Chondrocyte (in vitro differentiated cells): ENCODE results near the gene KCNQ2. TPM values are rescaled to one million over a fixed set of nuclear protein-coding genes. Genes with fewer than 3 reads are reported as not detected.

Source experiments
- DNase-seq: peaks from one replicate; pipeline ENCODE4 v3.0.0; 2021; ENCODE audit warnings: mixed read lengths, low spot score
- H3K27ac Mint-ChIP-seq: one replicate; pipeline ENCODE4 v1.8.0; 2021; ENCODE audit warnings: mild to moderate bottlenecking, moderate library complexity, mixed read lengths; ENCODE audit not compliant: unreplicated experiment
- H3K27me3 Mint-ChIP-seq: 2 replicates; pipeline ENCODE4 v1.8.0; 2021; ENCODE audit warnings: low read depth, mixed read lengths
- H3K36me3 Mint-ChIP-seq: 2 replicates; pipeline ENCODE4 v1.8.0; 2021; ENCODE audit warnings: low read depth, mixed read lengths
- H3K4me1 Mint-ChIP-seq: 2 replicates; pipeline ENCODE4 v1.8.0; 2021; ENCODE audit warnings: low read depth, mild to moderate bottlenecking, mixed read lengths
- H3K4me3 Mint-ChIP-seq: one replicate; pipeline ENCODE4 v1.8.0; 2021; ENCODE audit warnings: mild to moderate bottlenecking, moderate library complexity, mixed read lengths; ENCODE audit not compliant: unreplicated experiment
- H3K9me3 Mint-ChIP-seq: 2 replicates; pipeline ENCODE4 v1.8.0; 2021; ENCODE audit warnings: low read depth, mixed read lengths
- CTCF ChIP-seq: fragments of 200-600 bp; sonication (generic); IDR thresholded peaks from 2 replicates; pipeline ENCODE4 v1.5.0; 2021; ENCODE audit warnings: antibody characterized with exemption, mild to moderate bottlenecking, moderate library complexity
- total RNA-seq: library from RNA; stranded (reverse); gene quantifications from 3 replicates; pipeline ENCODE4 v1.2.1, GENCODE V29; 2021

Gene KCNQ2
- total RNA-seq, 1 donor from 2014 or later, result not detected

- Mint-ChIP-seq H3K9me3 (no peaks in the 10 kb centered on the region), H3K27ac (no peak overlapping the region), H3K36me3 (no peaks in the 10 kb centered on the region), H3K4me1 (peaks cover 3% of the 10 kb centered on the region), H3K4me3 (no peak overlapping the region), H3K27me3 (peaks cover 20% of the 10 kb centered on the region)
- TF ChIP-seq CTCF, result no peak
- no peak for DNase-seq
Observed at GRCh38 chr20:63449025-63449424, 23.4 kb downstream of the KCNQ2 start.

DNA sequence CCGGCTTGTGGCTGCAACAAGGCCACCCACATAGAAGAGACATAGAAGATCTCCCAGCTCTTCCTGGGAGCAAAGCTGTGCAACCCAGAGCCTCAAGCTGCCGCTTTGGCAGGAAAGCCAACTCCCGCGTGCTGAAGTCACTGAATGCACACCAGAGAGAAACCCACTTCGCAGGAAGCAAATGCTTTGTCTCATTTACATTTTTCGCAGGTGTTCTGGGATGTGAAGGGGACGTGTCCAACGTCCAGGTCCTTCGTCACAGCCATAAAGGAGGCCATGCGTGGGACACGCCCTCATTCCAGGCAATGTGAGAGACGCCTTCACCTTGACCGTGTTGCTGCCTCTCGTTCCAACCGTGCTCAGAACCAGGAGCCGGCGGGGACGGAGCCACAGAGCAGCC is 24.4 kb downstream of the KCNQ2 start:
- Mint-ChIP-seq H3K4me1 (no peaks in the 10 kb centered on the region), H3K36me3 (no peaks in the 10 kb centered on the region), H3K4me3 (no peak overlapping the region), H3K9me3 (no peaks in the 10 kb centered on the region), H3K27ac (no peak overlapping the region), H3K27me3 (peaks cover 17% of the 10 kb centered on the region)
- no peak for DNase-seq
- TF ChIP-seq CTCF, result no peak

GRCh38 chr20:63447320-63447719 is 25.1 kb downstream of the KCNQ2 start:
- Mint-ChIP-seq H3K4me3 (no peak overlapping the region), H3K4me1 (no peaks in the 10 kb centered on the region), H3K36me3 (no peaks in the 10 kb centered on the region), H3K9me3 (no peaks in the 10 kb centered on the region), H3K27ac (no peak overlapping the region), H3K27me3 (peaks cover 17% of the 10 kb centered on the region)
- TF ChIP-seq CTCF, result no peak
- DNase-seq, result no peak

DNA sequence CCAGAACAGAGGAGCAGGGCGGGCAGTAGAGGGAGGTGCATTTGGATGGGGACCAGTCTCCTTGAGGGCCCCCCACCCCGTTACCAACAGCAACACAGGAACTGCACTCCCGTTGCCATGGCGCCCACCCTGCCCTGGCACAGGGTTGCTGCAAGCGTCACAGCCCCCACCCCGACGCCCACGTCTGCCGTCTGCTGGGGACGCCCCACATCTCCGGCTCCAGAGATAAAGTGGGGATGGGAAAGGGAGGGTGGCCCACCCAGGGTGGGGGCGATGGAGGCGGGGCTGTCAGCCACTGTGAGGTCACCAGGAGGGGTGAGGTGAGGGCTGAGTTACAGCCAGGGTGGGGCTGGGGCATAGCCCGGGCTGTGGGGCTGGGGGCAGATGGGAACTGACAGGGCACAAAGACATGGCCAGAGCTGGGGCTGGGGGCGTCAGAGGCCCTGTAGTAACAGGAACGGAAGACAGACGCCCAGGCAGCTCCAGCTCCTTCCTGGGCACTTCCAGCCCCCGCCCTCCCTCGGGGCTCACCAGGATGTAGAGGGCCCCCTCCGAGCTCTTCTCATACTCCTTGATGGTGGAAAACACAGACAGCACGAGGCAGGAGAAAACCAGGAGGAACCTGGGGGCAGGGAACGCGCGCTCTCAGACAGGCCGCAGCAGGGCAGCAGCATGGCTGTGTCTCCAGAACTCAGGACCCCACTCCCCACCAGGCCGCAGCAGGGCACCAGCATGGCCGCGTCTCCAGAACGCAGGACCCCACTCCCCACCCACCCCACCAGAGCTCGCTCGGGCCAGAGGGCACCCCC is 26.0 kb downstream of the KCNQ2 start:
- Mint-ChIP-seq H3K4me3 (no peak overlapping the region), H3K9me3 (no peaks in the 10 kb centered on the region), H3K27me3 (peaks cover 17% of the 10 kb centered on the region), H3K36me3 (no peaks in the 10 kb centered on the region), H3K27ac (no peak overlapping the region), H3K4me1 (no peaks in the 10 kb centered on the region)
- TF ChIP-seq CTCF, result no peak
- DNase-seq, result no peak

- H3K27ac Mint-ChIP-seq, result no peak overlapping the region
Observed at GRCh38 chr20:63445075-63445734, 27.2 kb downstream of the KCNQ2 start.

More at GRCh38 chr20:63445075-63445734, 27.2 kb downstream of the KCNQ2 start:
- no peaks in the 10 kb centered on the region for H3K36me3 Mint-ChIP-seq
- no peak for TF ChIP-seq CTCF
- no peaks in the 10 kb centered on the region for H3K9me3 Mint-ChIP-seq
- H3K27me3 Mint-ChIP-seq, result peaks cover 17% of the 10 kb centered on the region
- H3K4me1 Mint-ChIP-seq, result no peaks in the 10 kb centered on the region
- H3K4me3 Mint-ChIP-seq, result no peak overlapping the region
- no peak for DNase-seq
